SK-N-SH (cell line): ENCODE data around the gene SYNE1.

Source experiments
- CTCF ChIP-seq: fragments of 200-600 bp; sonication (generic); IDR thresholded peaks from 2 replicates; pipeline ENCODE4 v1.6.1; 2017; ENCODE audit warnings: antibody characterized with exemption, mild to moderate bottlenecking, moderate library complexity
- EP300 ChIP-seq, 2 experiments: IDR thresholded peaks; 2 replicates each; pipeline versions ENCODE4 v1.4.0 to v1.6.1; 2012; ENCODE audit warnings: borderline replicate concordance in 1 of 2, low read depth in 1 of 2, low read length in 1 of 2
- EZH2phosphoT487 ChIP-seq: fragments of 200-600 bp; sonication (generic); IDR thresholded peaks from 2 replicates; pipeline ENCODE4 v1.6.1; 2017; ENCODE audit warnings: low read depth, mixed run types, mild to moderate bottlenecking, antibody characterized with exemption, moderate library complexity, borderline replicate concordance
- MEF2A ChIP-seq: IDR thresholded peaks from 2 replicates; pipeline ENCODE4 v1.4.0; 2012; ENCODE audit warnings: low read depth, borderline replicate concordance
- SIN3A ChIP-seq: IDR thresholded peaks from 2 replicates; pipeline ENCODE4 v1.6.1; 2012; ENCODE audit warnings: low read depth, mild to moderate bottlenecking, low read length, moderate library complexity, borderline replicate concordance
- TF ChIP-seq, protein P1 (sequence below): fragments of 150-350 bp; IDR thresholded peaks from 2 replicates; pipeline ENCODE4 v1.6.1; 2016; ENCODE audit warnings: mild to moderate bottlenecking, low read depth, low read length

GRCh38 chr6:152314483-152314832, 322.7 kb downstream of the SYNE1 start:
- TF ChIP-seq MEF2A: no peak
- no peak for TF ChIP-seq EZH2phosphoT487
- no peak for TF ChIP-seq EP300 (IDR thresholded peaks at IDR 0.05; ENCODE audit: borderline replicate concordance in 1 of 2, low read depth in 1 of 2, low read length in 1 of 2)
- no peak for TF ChIP-seq SIN3A
- no peak for TF ChIP-seq CTCF
- TF ChIP-seq, protein P1, sequence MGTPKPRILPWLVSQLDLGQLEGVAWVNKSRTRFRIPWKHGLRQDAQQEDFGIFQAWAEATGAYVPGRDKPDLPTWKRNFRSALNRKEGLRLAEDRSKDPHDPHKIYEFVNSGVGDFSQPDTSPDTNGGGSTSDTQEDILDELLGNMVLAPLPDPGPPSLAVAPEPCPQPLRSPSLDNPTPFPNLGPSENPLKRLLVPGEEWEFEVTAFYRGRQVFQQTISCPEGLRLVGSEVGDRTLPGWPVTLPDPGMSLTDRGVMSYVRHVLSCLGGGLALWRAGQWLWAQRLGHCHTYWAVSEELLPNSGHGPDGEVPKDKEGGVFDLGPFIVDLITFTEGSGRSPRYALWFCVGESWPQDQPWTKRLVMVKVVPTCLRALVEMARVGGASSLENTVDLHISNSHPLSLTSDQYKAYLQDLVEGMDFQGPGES: no peak
